SK-N-SH (cell line): Measurements from ENCODE around the gene RCCD1. TPM values are rescaled to one million over a fixed set of nuclear protein-coding genes. Genes with fewer than 3 reads are reported as not detected.

Experiments used
- CTCF ChIA-PET: fragments of 300-600, 350-600 bp; formaldehyde crosslinking; extraction: SDS; loops from one replicate; lab custom pipeline; 2021; lab: Yijun Ruan, JAX
- POLR2A ChIA-PET: fragments of 350-600 bp; sonication (Branson Sonifier 250); formaldehyde crosslinking; extraction: SDS; loops from one replicate; lab custom pipeline; 2020; ENCODE audit warnings: antibody characterized with exemption, inconsistent platforms; lab: Yijun Ruan, JAX
- DNase-seq: peaks from one replicate; pipeline ENCODE4 v3.0.0; 2012
- H2AFZ ChIP-seq: fragments of 200-600 bp; sonication (generic); 2 replicates; pipeline ENCODE4 v1.8.1; 2016; ENCODE audit warnings: antibody characterized with exemption, mild to moderate bottlenecking, low read depth
- H3F3A ChIP-seq: fragments of 200-600 bp; sonication (generic); replicated peaks from 2 replicates; pipeline ENCODE3; 2016; ENCODE audit warnings: antibody characterized with exemption, mild to moderate bottlenecking; ENCODE audit not compliant: insufficient read depth
- H3K27ac ChIP-seq, 2 experiments: fragments of 200-500 bp in 1 of 2; fragments of 200-600 bp in 1 of 2; sonication (Bioruptor generic) in 1 of 2; sonication (generic), shearing (Covaris generic) in 1 of 2; 2 replicates each; pipeline versions ENCODE4 v1.5.1 to v1.6.1; 2014 to 2016; ENCODE audit warnings: low read depth in 2 of 2, inconsistent platforms in 1 of 2, low read length in 1 of 2, mild to moderate bottlenecking in 1 of 2, mixed read lengths in 1 of 2
- H3K27me3 ChIP-seq: fragments of 200-600 bp; sonication (generic), shearing (Covaris generic); 2 replicates; pipeline ENCODE4 v1.6.1; 2016; ENCODE audit warnings: mixed run types; ENCODE audit not compliant: insufficient read depth
- H3K36me3 ChIP-seq, 2 experiments: fragments of 200-500 bp in 1 of 2; fragments of 200-600 bp in 1 of 2; sonication (Bioruptor generic) in 1 of 2; sonication (generic) in 1 of 2; replicated peaks in 1 of 2; 2 replicates each; pipeline versions ENCODE3 to v1.5.1; 2014 to 2016; ENCODE audit warnings: low read length in 1 of 2, mild to moderate bottlenecking in 1 of 2; ENCODE audit not compliant: insufficient read depth in 2 of 2, control insufficient read depth in 1 of 2
- H3K4me1 ChIP-seq, 2 experiments: fragments of 200-500 bp in 1 of 2; fragments of 200-600 bp in 1 of 2; sonication (Bioruptor generic) in 1 of 2; sonication (generic), shearing (Covaris generic) in 1 of 2; 2 replicates each; pipeline versions ENCODE4 v1.5.1 to v1.6.1; 2014 to 2016; ENCODE audit warnings: low read depth in 1 of 2, low read length in 1 of 2, mixed run types in 1 of 2; ENCODE audit not compliant: insufficient read depth in 2 of 2, control insufficient read depth in 1 of 2
- H3K4me2 ChIP-seq: fragments of 200-600 bp; sonication (generic), shearing (Covaris generic); 2 replicates; pipeline ENCODE4 v1.6.1; 2017; ENCODE audit warnings: mixed run types
- H3K4me3 ChIP-seq, 2 experiments: fragments of 200-500 bp in 1 of 2; fragments of 200-600 bp in 1 of 2; sonication (Bioruptor generic) in 1 of 2; sonication (generic), shearing (Covaris generic) in 1 of 2; 2 replicates each; pipeline versions ENCODE4 v1.5.1 to v1.8.1; 2014 to 2016; ENCODE audit warnings: low read depth in 2 of 2, inconsistent platforms in 1 of 2, low read length in 1 of 2, mild to moderate bottlenecking in 1 of 2, mixed read lengths in 1 of 2, moderate library complexity in 1 of 2
- H3K79me2 ChIP-seq: fragments of 200-600 bp; sonication (generic); 2 replicates; pipeline ENCODE4 v1.8.1; 2017; ENCODE audit warnings: mild to moderate bottlenecking; ENCODE audit not compliant: insufficient read depth
- H3K9ac ChIP-seq: fragments of 200-600 bp; sonication (generic); 2 replicates; pipeline ENCODE4 v1.6.1; 2017; ENCODE audit warnings: mixed run types
- H3K9me2 ChIP-seq: fragments of 200-600 bp; sonication (generic); 2 replicates; pipeline ENCODE4 v1.6.1; 2017; ENCODE audit warnings: mixed run types
- H3K9me3 ChIP-seq: fragments of 200-600 bp; sonication (generic); 2 replicates; pipeline ENCODE4 v1.6.1; 2017; ENCODE audit warnings: mixed run types, mild to moderate bottlenecking, moderate library complexity
- H4K20me1 ChIP-seq: fragments of 200-600 bp; sonication (generic); 2 replicates; pipeline ENCODE4 v1.6.1; 2017; ENCODE audit warnings: mild to moderate bottlenecking, mixed run types; ENCODE audit not compliant: insufficient read depth
- FOSL2 ChIP-seq: IDR thresholded peaks from 2 replicates; pipeline ENCODE4 v1.4.0; 2012; ENCODE audit warnings: low read depth, mild to moderate bottlenecking, moderate library complexity, borderline replicate concordance
- FOXM1 ChIP-seq: IDR thresholded peaks from 2 replicates; pipeline ENCODE4 v1.4.0; 2012; ENCODE audit warnings: low read depth, mild to moderate bottlenecking
- GABPA ChIP-seq: IDR thresholded peaks from 2 replicates; pipeline ENCODE4 v1.4.0; 2012; ENCODE audit warnings: low read depth, mild to moderate bottlenecking
- GATA2 ChIP-seq: sonication (generic); formaldehyde crosslinking; IDR thresholded peaks from 2 replicates; pipeline ENCODE4 v1.5.0; 2020; ENCODE audit warnings: mild to moderate bottlenecking, missing genetic modification reagents
- MEF2A ChIP-seq: IDR thresholded peaks from 2 replicates; pipeline ENCODE4 v1.4.0; 2012; ENCODE audit warnings: low read depth, borderline replicate concordance
- RFX5 ChIP-seq: IDR thresholded peaks from 2 replicates; pipeline ENCODE4 v1.6.1; 2012; ENCODE audit warnings: mild to moderate bottlenecking, improper control_type of control experiment, low read length
- SMC3 ChIP-seq: IDR thresholded peaks from 2 replicates; pipeline ENCODE4 v1.6.1; 2012; ENCODE audit warnings: low read depth, low read length, improper control_type of control experiment
- TCF12 ChIP-seq: IDR thresholded peaks from 2 replicates; pipeline ENCODE4 v1.4.0; 2012
- TEAD4 ChIP-seq: IDR thresholded peaks from 2 replicates; pipeline ENCODE4 v1.4.0; 2012; ENCODE audit warnings: mild to moderate bottlenecking, borderline replicate concordance; ENCODE audit not compliant: insufficient read depth
- WGBS: methylation state at CpG from one replicate; pipeline ENCODE4 v1.1.6; 2017; ENCODE audit warnings: low lambda C conversion rate; 5-methylcytosine and 5-hydroxymethylcytosine counted together
- polyA plus RNA-seq, 3 experiments: library from polyadenylated mRNA; depleted of rRNA; stranded (reverse); fragments of >200 nt; gene quantifications; 2 replicates each; pipeline ENCODE4 v1.2.3, GENCODE V29; 2012
- TF ChIP-seq, protein P1 (sequence below): fragments of 200-600 bp; sonication (generic); IDR thresholded peaks from 2 replicates; pipeline ENCODE4 v1.6.1; 2017; ENCODE audit warnings: antibody characterized with exemption, mild to moderate bottlenecking, moderate library complexity
- TF ChIP-seq, protein P2 (sequence below): IDR thresholded peaks from 2 replicates; pipeline ENCODE4 v1.6.1; 2012; ENCODE audit warnings: mild to moderate bottlenecking, low read depth, low read length, moderate library complexity
- TF ChIP-seq, protein P3 (sequence below): IDR thresholded peaks from 2 replicates; pipeline ENCODE4 v1.4.0; 2012; ENCODE audit warnings: low read depth, borderline replicate concordance
- TF ChIP-seq, protein P4 (sequence below): IDR thresholded peaks from 2 replicates; pipeline ENCODE4 v1.4.0; 2012; ENCODE audit warnings: low read depth

Gene RCCD1
- polyA plus RNA-seq, 1 of the 3 experiments (the other 2 are of a cell fraction), result 21.2 TPM

DNA sequence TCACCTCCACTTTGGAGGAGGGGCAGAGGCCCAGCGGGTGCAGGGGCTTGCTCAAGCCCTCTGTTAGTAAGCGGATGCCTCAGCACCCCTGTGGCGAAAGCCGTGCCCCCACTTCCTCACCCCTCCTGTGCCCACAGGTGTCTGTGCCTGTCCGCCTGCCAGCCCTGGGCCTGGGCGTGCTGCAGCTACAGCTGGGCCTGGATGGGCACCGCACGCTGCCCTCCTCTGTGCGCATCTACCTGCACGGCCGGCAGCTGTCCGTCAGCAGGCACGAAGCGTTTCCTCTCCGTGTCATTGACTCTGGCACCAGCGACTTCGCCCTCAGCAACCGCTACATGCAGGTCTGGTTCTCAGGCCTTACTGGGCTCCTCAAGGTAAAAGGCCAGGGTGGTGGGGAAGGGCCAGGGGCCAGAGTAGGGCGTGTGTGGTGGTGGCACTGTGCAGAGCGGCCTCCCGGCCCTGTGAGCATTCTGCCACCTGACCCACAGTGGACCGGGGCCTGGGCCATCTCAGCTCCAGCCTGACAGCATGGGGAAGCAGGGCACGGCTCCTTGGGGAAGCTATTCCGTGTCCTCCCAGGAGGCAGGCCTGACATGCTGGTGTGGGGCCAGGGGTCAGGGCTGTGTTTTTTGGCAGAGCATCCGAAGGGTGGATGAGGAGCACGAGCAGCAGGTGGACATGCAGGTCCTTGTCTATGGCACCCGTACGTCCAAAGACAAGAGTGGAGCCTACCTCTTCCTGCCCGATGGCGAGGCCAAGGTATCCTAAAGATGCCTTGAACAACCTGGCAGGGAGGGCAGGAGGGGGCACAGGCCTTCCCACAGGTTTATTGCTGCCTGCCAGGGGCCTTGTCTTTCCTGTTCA lies 42.5 kb upstream of the RCCD1 start:
- WGBS, result 93% methylated on average over 14 of the region's 30 CpGs
- H3F3A ChIP-seq, result no peaks in the 10 kb centered on the region
- H3K36me3 ChIP-seq, result peaks cover 0 to 65% of the 10 kb centered on the region in 2 experiments
- H3K9me2 ChIP-seq, result no peaks in the 10 kb centered on the region
- H3K27me3 ChIP-seq, result no peaks in the 10 kb centered on the region
- H2AFZ ChIP-seq, result no peak overlapping the region
- POLR2A ChIA-PET, result no interaction called here
- H3K4me3 ChIP-seq, result no peak overlapping the region
- H3K79me2 ChIP-seq, result no peaks in the 10 kb centered on the region
- no peaks in the 10 kb centered on the region for H3K9me3 ChIP-seq
- no peak overlapping the region for H3K9ac ChIP-seq
- CTCF ChIA-PET, result interaction anchor here (1.0 kb wide), 1 partner anchor 23 kb away, joined by 4 read pairs; the partner anchor contains the start of gene UNC45A
- no peaks in the 10 kb centered on the region for H3K4me1 ChIP-seq
- H3K27ac ChIP-seq, result no peak overlapping the region
- H3K4me2 ChIP-seq, result no peak overlapping the region
- TF ChIP-seq, protein P1, sequence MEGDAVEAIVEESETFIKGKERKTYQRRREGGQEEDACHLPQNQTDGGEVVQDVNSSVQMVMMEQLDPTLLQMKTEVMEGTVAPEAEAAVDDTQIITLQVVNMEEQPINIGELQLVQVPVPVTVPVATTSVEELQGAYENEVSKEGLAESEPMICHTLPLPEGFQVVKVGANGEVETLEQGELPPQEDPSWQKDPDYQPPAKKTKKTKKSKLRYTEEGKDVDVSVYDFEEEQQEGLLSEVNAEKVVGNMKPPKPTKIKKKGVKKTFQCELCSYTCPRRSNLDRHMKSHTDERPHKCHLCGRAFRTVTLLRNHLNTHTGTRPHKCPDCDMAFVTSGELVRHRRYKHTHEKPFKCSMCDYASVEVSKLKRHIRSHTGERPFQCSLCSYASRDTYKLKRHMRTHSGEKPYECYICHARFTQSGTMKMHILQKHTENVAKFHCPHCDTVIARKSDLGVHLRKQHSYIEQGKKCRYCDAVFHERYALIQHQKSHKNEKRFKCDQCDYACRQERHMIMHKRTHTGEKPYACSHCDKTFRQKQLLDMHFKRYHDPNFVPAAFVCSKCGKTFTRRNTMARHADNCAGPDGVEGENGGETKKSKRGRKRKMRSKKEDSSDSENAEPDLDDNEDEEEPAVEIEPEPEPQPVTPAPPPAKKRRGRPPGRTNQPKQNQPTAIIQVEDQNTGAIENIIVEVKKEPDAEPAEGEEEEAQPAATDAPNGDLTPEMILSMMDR, result no peak
- H4K20me1 ChIP-seq, result no peaks in the 10 kb centered on the region
- DNase-seq, result no peak

DNA sequence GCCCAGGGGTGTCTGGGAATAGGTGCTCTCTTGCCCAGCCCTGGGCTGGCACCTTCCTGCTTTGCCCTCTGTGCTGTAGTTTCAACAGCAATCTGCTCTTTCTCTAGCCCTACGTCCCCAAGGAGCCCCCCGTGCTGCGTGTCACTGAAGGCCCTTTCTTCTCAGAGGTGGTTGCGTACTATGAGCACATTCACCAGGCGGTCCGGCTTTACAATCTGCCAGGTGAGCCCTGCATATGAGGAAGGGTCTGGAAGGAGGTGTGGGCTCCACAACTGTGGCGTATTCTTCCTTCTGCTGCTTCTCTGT lies 42.0 kb upstream of the RCCD1 start:
- Histone ChIP-seq H3K4me1 (no peaks in the 10 kb centered on the region), H4K20me1 (no peaks in the 10 kb centered on the region), H2AFZ (no peak overlapping the region), H3K79me2 (no peaks in the 10 kb centered on the region), H3K9me2 (no peaks in the 10 kb centered on the region), H3K9ac (no peak overlapping the region), H3K4me3 (no peak overlapping the region), H3F3A (no peaks in the 10 kb centered on the region), H3K27me3 (no peaks in the 10 kb centered on the region), H3K36me3 (peaks cover 0 to 65% of the 10 kb centered on the region in 2 experiments), H3K4me2 (no peak overlapping the region), H3K27ac (no peak overlapping the region), H3K9me3 (no peaks in the 10 kb centered on the region)
- no peak for DNase-seq
- POLR2A ChIA-PET, result no interaction called here
- no peak for TF ChIP-seq MEF2A
- TF ChIP-seq, protein P2, sequence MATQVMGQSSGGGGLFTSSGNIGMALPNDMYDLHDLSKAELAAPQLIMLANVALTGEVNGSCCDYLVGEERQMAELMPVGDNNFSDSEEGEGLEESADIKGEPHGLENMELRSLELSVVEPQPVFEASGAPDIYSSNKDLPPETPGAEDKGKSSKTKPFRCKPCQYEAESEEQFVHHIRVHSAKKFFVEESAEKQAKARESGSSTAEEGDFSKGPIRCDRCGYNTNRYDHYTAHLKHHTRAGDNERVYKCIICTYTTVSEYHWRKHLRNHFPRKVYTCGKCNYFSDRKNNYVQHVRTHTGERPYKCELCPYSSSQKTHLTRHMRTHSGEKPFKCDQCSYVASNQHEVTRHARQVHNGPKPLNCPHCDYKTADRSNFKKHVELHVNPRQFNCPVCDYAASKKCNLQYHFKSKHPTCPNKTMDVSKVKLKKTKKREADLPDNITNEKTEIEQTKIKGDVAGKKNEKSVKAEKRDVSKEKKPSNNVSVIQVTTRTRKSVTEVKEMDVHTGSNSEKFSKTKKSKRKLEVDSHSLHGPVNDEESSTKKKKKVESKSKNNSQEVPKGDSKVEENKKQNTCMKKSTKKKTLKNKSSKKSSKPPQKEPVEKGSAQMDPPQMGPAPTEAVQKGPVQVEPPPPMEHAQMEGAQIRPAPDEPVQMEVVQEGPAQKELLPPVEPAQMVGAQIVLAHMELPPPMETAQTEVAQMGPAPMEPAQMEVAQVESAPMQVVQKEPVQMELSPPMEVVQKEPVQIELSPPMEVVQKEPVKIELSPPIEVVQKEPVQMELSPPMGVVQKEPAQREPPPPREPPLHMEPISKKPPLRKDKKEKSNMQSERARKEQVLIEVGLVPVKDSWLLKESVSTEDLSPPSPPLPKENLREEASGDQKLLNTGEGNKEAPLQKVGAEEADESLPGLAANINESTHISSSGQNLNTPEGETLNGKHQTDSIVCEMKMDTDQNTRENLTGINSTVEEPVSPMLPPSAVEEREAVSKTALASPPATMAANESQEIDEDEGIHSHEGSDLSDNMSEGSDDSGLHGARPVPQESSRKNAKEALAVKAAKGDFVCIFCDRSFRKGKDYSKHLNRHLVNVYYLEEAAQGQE, result no peak
- no peak for TF ChIP-seq RFX5
- TF ChIP-seq, protein P3, sequence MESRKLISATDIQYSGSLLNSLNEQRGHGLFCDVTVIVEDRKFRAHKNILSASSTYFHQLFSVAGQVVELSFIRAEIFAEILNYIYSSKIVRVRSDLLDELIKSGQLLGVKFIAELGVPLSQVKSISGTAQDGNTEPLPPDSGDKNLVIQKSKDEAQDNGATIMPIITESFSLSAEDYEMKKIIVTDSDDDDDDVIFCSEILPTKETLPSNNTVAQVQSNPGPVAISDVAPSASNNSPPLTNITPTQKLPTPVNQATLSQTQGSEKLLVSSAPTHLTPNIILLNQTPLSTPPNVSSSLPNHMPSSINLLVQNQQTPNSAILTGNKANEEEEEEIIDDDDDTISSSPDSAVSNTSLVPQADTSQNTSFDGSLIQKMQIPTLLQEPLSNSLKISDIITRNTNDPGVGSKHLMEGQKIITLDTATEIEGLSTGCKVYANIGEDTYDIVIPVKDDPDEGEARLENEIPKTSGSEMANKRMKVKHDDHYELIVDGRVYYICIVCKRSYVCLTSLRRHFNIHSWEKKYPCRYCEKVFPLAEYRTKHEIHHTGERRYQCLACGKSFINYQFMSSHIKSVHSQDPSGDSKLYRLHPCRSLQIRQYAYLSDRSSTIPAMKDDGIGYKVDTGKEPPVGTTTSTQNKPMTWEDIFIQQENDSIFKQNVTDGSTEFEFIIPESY, result no peak
- TF ChIP-seq, protein P1, result no peak
- TF ChIP-seq GABPA, result no peak
- TF ChIP-seq FOXM1, result no peak
- TF ChIP-seq, protein P4, sequence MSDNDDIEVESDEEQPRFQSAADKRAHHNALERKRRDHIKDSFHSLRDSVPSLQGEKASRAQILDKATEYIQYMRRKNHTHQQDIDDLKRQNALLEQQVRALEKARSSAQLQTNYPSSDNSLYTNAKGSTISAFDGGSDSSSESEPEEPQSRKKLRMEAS, result no peak
- no peak for TF ChIP-seq SMC3
- no peak for TF ChIP-seq GATA2 (CRISPR knock-in tag)
- no peak for TF ChIP-seq TEAD4
- no peak for TF ChIP-seq FOSL2
- TF ChIP-seq TCF12, result no peak
- CTCF ChIA-PET, result interaction anchor here (0.9 kb wide), 1 partner anchor 14 kb away, joined by 3 read pairs; no protein-coding TSS in a partner anchor
- WGBS, result 100% methylated on average over 4 of the region's 7 CpGs
